Left lobe of liver (tissue), 2 donors: ENCODE data around the gene TATDN2. TPM values are rescaled to one million over a fixed set of nuclear protein-coding genes. Genes with fewer than 3 reads are reported as not detected.
"Not testable (repeated sequence)": the region's sequence is repeated elsewhere in the genome, so short reads cannot be mapped to it uniquely, and the experiment has no call there.

Experiments used
- ATAC-seq: fragments of 200-7000 bp; cut with Tn5 transposase; one replicate; pipeline ENCODE4 v1.9.1; 2020; ENCODE audit warnings: mild to moderate bottlenecking, moderate library complexity
- DNase-seq: peaks from one replicate; pipeline ENCODE4 v3.0.0-alpha.2; 2020; ENCODE audit warnings: low spot score
- total RNA-seq: library from RNA; stranded (reverse); gene quantifications from one replicate; pipeline ENCODE4 v1.2.1, GENCODE V29; 2021
- donor health status: DM: no; HTN: no; CAD: no; lungs with moderate emphysema.
- donor health status: DM: no; HTN: yes; CAD: no.

Gene TATDN2
- total RNA-seq, 1 donor from 2014 or later: 12.9 TPM

- ATAC-seq, DNase-seq: not testable (repeated sequence)
These were observed 18.7 kb downstream of the TATDN2 start for GRCh38 chr3:10266936-10267335.

DNA sequence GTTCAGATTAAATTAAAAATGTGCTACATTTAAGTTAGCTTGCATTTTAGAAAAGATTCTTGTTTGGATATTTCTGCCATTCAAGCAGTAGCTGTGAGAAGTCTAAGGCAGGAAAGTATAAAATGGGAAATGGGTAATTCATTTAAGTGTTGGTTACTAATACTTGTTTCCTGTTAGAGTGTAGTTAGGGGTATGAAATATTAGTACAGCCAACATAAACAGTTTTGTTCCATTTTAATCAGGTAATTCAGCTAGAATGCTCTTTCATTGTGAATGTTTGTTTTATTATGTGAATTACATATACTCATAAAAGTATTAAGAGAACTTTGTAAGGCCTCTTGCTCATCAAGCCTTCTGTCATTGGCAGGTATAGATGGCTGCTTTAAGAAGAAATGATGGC, 19.9 kb downstream of the TATDN2 start:
- ATAC-seq (no peak), DNase-seq (no peak)

DNA sequence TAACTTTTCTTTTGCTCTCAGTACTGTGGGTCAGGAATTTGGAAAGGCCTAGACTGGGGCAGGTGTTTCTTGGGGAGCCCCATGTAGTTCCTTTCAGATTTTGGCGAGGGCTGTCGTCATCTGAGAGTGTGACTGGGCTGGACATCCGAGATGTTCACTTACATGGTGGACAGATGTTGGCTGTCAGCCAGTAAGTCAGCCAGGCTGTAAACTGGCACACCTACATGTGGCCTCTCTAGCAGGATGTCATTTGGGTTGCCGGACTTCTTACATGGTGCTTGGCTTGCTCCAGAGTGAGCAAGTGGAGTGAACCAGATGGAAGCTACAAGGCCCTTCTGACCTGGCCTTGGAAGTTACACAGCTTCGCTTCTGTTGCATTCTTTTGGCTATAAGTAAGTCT, 20.7 kb downstream of the TATDN2 start:
- no peak for DNase-seq
- no peak for ATAC-seq

DNA sequence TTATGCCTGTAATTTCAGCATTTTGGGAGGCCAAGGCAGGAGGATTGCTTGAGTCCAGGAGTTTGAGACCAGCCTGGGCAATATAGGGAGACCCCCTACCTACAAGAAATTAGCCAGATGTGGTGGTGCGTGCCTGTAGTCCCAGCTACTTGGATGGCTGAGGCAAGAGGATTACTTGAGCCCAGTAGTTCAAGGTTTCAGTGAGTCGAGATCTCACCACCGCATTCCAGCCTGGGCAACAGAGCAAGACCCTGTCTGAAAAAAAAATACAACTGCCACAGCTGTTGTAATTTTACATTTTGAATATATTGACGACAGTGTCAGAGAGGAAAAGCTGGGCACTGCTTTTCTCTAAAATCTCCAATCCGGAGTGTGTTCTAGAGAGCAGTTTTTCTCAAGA, 21.2 kb downstream of the TATDN2 start:
- DNase-seq (no peak), ATAC-seq (no peak)

GRCh38 chr3:10272476-10272875, 24.2 kb downstream of the TATDN2 start:
- not testable (repeated sequence) for DNase-seq, ATAC-seq

- DNase-seq (no peak), ATAC-seq (no peak)
These were observed 24.7 kb downstream of the TATDN2 start for GRCh38 chr3:10272977-10273376.

DNA sequence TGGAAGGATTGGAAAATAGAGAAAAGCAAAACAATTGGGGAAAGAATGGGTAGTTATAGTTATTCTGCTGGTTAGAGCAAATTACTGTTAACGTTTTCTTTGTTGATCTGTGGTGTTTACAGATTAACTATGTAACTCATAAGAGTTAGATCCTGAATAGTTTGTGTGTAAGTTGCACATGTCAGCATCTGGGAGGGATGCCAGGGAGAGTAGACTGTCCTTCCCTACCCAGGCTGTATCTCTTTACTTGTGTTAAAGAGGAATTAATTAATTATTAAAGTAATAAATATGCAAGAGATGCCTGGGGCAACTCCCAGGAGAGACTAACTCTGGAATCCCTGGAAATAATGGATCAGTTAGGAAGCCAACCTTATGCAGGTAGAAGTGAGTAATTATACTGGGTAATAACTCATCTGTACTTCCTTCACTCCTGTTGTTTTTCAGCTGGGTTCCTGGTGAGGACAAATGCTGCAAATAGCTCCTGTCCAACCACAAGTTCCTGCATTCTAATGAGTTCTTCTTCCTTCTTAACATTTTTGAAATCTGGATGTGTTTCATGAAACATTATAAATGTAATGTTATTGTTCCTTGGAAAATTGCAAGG, 25.5 kb downstream of the TATDN2 start:
- DNase-seq (no peak), ATAC-seq (peak; percentile 65)

- DNase-seq (no peak), ATAC-seq (peak; percentile 27)
These were observed 26.3 kb downstream of the TATDN2 start for GRCh38 chr3:10274601-10275000.

GRCh38 chr3:10277115-10277625, 28.9 kb downstream of the TATDN2 start:
- ATAC-seq (peak; percentile 42), DNase-seq (no peak)

DNA sequence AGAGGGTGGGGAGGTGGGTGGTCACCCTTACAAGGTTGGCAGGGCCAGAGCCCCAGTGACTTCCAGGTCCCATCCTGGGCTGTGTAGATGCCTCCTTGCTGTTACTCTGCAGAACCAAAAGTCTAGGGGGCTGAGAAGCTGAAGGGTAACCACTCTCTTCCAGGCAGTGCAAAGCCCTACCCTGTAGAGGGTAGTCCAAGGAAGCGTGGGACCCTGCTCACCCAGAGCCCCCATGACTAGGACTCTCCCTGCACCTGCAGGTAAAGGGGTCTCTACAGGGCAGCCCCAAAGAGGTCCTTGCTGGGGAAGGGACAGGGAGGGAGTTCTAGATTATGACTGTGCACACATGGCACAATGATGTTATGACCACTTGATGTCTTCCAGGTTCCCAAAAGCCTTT, 30.2 kb downstream of the TATDN2 start:
- no peak for ATAC-seq
- DNase-seq: no peak

DNA sequence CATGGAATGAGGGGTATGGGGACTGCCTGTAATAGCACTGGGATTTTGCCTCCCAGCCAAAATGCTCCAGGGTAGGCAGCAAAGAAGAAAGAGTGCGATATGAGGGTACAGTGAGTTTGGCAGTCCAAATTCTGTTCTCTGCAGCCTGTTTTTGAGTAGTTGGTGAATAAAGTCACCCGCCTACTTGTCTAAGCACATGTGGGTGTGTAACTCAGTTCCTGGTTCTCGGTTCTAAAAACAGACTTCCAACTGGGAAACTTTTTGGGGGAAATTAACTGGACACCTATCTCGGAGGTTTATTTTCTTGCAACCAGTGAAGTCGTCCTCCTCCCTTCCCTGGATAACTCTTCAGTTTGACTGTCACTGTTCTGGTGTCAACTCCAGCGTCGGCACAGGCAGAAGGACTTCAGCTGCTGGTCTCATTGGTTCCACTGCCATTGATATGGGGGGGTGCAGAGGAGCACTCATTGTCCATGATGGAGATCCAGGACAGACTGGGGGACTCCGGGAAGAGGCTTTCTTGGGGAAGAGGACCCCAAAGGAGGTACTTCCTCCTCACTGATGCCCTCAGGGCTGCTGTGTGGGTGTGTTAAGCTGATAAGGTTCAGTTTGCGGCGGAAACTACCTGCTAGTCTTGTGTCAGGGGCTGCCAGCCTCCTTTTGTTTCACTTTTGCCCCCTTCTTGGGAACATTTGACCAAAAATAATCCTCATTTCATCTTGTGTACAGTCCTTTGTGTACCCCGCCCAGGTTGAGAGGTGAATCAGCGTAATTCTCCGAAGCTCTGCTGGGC, 31.3 kb downstream of the TATDN2 start:
- DNase-seq: no peak
- no peak for ATAC-seq

GRCh38 chr3:10280177-10280529, 31.9 kb downstream of the TATDN2 start:
- ATAC-seq (no peak), DNase-seq (no peak)

DNA sequence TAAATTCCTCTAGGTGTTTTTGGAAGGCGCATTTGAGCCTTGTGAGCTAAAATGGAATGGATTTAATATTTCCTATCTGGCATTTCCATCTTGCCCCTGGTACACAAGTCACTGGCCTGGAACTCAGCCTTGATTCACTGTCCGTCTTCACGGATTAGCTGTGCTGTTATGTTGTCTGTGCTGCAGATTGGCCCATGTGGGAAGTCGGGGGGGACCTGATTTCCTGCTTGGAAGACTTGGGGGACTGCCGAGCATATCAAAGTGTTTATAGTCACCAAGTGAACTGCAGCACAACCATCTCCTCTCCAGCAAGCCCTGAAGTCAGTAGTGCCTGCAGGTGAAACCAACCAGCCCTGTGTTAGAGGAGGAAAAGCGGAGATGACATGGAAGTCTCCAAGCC, 32.3 kb downstream of the TATDN2 start:
- DNase-seq: no peak
- ATAC-seq: no peak

- DNase-seq (no peak), ATAC-seq (no peak)
These were observed 33.7 kb downstream of the TATDN2 start for GRCh38 chr3:10281951-10282350.

- DNase-seq (no peak), ATAC-seq (no peak)
These were observed 35.4 kb downstream of the TATDN2 start for GRCh38 chr3:10283638-10284037.

GRCh38 chr3:10284496-10284895, 36.2 kb downstream of the TATDN2 start:
- ATAC-seq: no peak
- no peak for DNase-seq

GRCh38 chr3:10285272-10286132, 37.2 kb downstream of the TATDN2 start:
- DNase-seq: no peak
- ATAC-seq: no peak

DNA sequence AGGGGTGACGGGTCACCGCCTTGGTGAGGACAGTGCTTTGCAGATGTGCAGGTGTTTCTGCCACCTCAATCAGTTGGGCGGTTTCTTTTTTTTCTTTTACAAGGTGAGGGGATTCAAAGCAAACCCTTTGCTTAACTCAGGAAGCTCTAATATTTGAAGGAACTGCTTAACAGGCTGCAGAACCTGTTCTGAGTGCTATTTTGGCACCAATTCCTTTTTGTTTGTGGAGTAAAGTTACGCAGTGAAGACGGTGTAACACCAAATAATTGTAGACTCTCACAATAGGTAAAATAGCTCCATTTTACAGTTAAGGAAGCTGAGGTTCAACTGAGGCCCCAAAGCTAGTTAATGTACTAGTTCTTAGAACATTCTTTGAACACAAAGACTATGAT, 37.9 kb downstream of the TATDN2 start:
- ATAC-seq (no peak), DNase-seq (no peak)

- ATAC-seq (peak; percentile 52), DNase-seq (no peak)
These were observed 38.5 kb downstream of the TATDN2 start for GRCh38 chr3:10286596-10287295.

- ATAC-seq: no peak
- no peak for DNase-seq
These were observed 39.8 kb downstream of the TATDN2 start for GRCh38 chr3:10287936-10288574.
